ENCODE data around the gene SETBP1.

SETBP1 gene

GRCh38 chr18:45006934-45007333 is 326.2 kb downstream of the SETBP1 start:
- ATAC-seq, result no peak
- TF ChIP-seq ESRRG (CRISPR knock-in tag; IDR thresholded peaks at IDR 0.05), result no peak
- TF ChIP-seq OSR1 (CRISPR knock-in tag; IDR thresholded peaks at IDR 0.05), result no peak
- TF ChIP-seq BACH2 (CRISPR knock-in tag; IDR thresholded peaks at IDR 0.05; ENCODE audit: borderline replicate concordance), result no peak
- TF ChIP-seq ZFP3 (CRISPR knock-in tag; IDR thresholded peaks at IDR 0.05), result no peak
- TF ChIP-seq POU6F1 (CRISPR knock-in tag; IDR thresholded peaks at IDR 0.05; ENCODE audit: borderline replicate concordance, low read depth), result no peak
- no peak for TF ChIP-seq ZNF8 (CRISPR knock-in tag; IDR thresholded peaks at IDR 0.05)
- TF ChIP-seq ARNTL (CRISPR knock-in tag; IDR thresholded peaks at IDR 0.05; ENCODE audit: borderline replicate concordance, low read depth), result no peak

GRCh38 chr18:45007531-45007930 is 326.8 kb downstream of the SETBP1 start:
- no peak for ATAC-seq
- TF ChIP-seq SNAI2 (CRISPR knock-in tag; IDR thresholded peaks at IDR 0.05), result no peak
- TF ChIP-seq PPARA (CRISPR knock-in tag; IDR thresholded peaks at IDR 0.05; ENCODE audit: borderline replicate concordance), result no peak
- no peak for TF ChIP-seq CSRNP3 (CRISPR knock-in tag; IDR thresholded peaks at IDR 0.05)
- no peak for TF ChIP-seq ZNF70 (CRISPR knock-in tag; IDR thresholded peaks at IDR 0.05)
- TF ChIP-seq POU6F1 (CRISPR knock-in tag; IDR thresholded peaks at IDR 0.05; ENCODE audit: borderline replicate concordance, low read depth), result no peak
- no peak for TF ChIP-seq PATZ1 (CRISPR knock-in tag; IDR thresholded peaks at IDR 0.05; ENCODE audit: borderline replicate concordance)
- no peak for TF ChIP-seq ZFP3 (CRISPR knock-in tag; IDR thresholded peaks at IDR 0.05)
- TF ChIP-seq ZNF565 (CRISPR knock-in tag; conservative IDR thresholded peaks at IDR 0.05; ENCODE audit: low read depth), result no peak
- no peak for TF ChIP-seq TCF4 (CRISPR knock-in tag; IDR thresholded peaks at IDR 0.05; ENCODE audit: borderline replicate concordance)
- no peak for TF ChIP-seq OSR1 (CRISPR knock-in tag; IDR thresholded peaks at IDR 0.05)
- TF ChIP-seq ZNF8 (CRISPR knock-in tag; IDR thresholded peaks at IDR 0.05), result no peak
- no peak for TF ChIP-seq ESRRG (CRISPR knock-in tag; IDR thresholded peaks at IDR 0.05)
- no peak for TF ChIP-seq ZFP30 (CRISPR knock-in tag; IDR thresholded peaks at IDR 0.05)
- TF ChIP-seq TOX (CRISPR knock-in tag; IDR thresholded peaks at IDR 0.05; ENCODE audit: borderline replicate concordance), result no peak
- TF ChIP-seq, protein P1, sequence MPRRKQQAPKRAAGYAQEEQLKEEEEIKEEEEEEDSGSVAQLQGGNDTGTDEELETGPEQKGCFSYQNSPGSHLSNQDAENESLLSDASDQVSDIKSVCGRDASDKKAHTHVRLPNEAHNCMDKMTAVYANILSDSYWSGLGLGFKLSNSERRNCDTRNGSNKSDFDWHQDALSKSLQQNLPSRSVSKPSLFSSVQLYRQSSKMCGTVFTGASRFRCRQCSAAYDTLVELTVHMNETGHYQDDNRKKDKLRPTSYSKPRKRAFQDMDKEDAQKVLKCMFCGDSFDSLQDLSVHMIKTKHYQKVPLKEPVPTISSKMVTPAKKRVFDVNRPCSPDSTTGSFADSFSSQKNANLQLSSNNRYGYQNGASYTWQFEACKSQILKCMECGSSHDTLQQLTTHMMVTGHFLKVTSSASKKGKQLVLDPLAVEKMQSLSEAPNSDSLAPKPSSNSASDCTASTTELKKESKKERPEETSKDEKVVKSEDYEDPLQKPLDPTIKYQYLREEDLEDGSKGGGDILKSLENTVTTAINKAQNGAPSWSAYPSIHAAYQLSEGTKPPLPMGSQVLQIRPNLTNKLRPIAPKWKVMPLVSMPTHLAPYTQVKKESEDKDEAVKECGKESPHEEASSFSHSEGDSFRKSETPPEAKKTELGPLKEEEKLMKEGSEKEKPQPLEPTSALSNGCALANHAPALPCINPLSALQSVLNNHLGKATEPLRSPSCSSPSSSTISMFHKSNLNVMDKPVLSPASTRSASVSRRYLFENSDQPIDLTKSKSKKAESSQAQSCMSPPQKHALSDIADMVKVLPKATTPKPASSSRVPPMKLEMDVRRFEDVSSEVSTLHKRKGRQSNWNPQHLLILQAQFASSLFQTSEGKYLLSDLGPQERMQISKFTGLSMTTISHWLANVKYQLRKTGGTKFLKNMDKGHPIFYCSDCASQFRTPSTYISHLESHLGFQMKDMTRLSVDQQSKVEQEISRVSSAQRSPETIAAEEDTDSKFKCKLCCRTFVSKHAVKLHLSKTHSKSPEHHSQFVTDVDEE (CRISPR knock-in tag; IDR thresholded peaks at IDR 0.05), result no peak
- TF ChIP-seq BACH2 (CRISPR knock-in tag; IDR thresholded peaks at IDR 0.05; ENCODE audit: borderline replicate concordance), result no peak
- no peak for TF ChIP-seq RARB (CRISPR knock-in tag; IDR thresholded peaks at IDR 0.05)
- no peak for TF ChIP-seq ISL1 (CRISPR knock-in tag; IDR thresholded peaks at IDR 0.05)
- no peak for TF ChIP-seq CREB5 (CRISPR knock-in tag; IDR thresholded peaks at IDR 0.05; ENCODE audit: low read depth)

All from SK-N-SH treated with all-trans-retinoic acid at 6 μM for 48 hours (cell line).